Stimulated activated CD4-positive, alpha-beta T cell treated with anti-CD3 and anti-CD28 coated beads, TNF-alpha, amount 100 ng/mL, for 4 hours (primary cell): ENCODE results near the gene FAM118B.

Experiments
- DNase-seq, 3 experiments: peaks; one replicate each; pipeline ENCODE4 v3.0.0-alpha.2; 2020; ENCODE audit warnings: low read depth in 3 of 3

The FAM118B gene

GRCh38 chr11:126211236-126212088, at the start of gene FAM118B, which contains the start of gene RPUSD4:
Gene FAM118B, plus strand, starts transcription at chr11:126211782. Its CDS starts 23,220 bp downstream, at chr11:126235002.
Gene RPUSD4, minus strand, starts transcription at chr11:126211650. Its CDS starts 12 bp downstream, at chr11:126211638.
- DNase-seq: peak; percentile 98 to 99 (median 98)

DNA sequence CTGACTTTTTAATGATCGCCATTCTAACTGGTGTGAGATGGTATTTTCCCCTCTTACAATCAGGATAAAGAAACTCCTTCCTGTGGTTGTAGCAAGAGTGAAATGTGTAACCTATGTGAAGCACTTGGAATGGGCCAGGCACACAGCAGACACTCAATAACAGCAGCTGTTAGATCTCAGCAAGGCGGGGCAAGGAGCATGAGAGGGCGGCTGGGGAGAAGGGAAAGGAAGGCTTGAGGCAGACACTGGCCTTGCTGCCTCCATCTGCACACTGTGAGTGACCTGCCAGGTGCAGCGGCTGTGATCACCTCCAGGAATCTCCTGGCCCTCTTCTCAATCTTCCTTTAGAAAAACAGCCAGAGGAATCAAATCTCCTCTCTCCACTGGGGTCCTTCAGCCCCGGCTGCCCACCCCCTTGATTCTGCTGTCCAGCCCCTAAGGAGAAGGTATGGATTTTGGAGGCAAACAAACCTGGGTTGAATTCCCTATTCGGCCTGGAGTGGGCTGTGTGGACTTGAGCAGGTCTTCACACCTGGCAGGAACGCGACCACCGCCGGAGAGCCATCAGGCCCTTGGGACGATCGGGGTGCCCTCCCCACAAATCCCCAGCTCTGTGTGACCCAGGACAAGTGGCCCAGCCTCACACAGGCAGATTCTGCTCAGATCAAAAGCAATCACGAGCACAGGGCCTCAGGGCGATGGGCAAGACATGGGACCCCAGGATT, 49.1 kb upstream of the FAM118B start:
- DNase-seq: no peak

GRCh38 chr11:126163074-126163700, 48.4 kb upstream of the FAM118B start:
- DNase-seq: no peak

DNA sequence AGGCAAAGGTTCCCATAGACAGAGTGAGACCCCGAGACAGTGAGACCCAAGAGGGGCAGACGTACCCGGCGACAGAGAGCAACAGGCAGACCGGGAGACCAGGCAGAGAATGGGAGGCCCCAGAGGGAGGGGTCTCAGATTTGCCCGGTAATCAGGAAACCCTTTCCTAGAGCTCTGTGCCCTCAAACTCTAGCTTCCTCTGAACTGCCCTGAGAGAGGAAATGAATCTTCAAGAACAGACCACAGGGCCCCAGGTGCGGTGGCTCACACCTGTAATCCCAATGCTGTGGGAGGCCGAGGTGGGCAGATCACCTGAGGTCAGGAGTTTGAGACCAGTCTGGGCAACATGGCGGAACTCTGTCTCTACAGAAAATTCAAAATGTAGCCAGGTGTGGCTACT, 47.8 kb upstream of the FAM118B start:
- DNase-seq: no peak

DNA sequence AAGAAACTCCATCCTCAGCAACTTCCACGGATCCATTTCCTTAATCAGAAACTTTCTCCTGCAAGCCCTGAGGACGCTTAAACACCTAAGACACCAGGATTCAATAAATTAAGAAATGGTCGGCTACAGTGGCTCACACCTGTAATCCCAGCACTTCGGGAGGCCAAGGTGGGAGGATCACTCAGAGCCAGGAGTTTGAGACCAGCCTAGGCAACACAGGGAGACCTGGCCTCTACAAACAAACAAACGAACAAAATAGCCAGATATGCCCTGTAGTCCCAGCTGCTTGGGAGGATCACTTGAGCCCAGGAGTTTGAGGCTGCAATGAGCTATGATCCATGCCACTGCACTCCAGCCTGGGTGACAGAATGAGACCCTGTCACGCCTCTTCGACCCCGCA, 46.8 kb upstream of the FAM118B start:
- DNase-seq: no peak

- DNase-seq: no peak
Observed at GRCh38 chr11:126165311-126165720, 46.3 kb upstream of the FAM118B start.

DNA sequence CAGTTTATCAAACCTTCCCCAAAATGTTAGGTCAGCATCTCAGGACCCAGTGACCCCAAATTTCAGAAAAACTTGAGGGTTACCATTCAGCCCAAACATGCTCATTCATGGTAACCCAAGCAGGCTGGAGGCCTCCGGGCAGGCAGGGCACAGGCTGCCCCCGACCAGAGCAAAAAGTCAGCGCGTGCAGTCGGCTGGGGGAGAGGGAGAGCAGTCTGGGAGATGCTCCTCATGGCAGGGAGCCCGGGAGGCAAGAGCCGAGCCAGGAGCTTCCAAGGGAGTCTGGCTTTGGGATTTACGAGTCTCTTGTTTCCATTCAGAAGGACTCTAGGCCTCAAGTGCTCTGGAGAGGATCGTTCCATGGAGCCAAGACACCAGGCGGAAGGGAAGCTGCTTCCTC, 45.8 kb upstream of the FAM118B start:
- DNase-seq: no peak

DNA sequence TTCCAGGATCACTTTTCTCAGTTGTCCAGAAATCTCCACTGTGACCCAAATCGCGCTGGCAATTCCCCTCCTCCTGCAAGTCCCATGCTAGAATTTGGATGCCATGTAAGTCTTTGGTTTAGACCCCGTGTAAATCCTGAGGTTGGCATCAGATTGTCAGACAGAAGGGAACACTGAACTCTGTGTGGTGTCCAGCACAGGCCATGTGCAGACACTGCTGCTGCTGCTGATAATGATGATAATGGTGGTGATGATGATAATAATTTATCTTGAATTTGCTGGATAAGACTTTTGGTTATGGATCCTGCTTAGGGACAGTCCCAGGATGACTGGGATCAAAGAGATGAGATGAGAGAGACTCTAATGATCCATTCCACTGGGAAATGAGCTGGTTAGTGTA, 45.2 kb upstream of the FAM118B start:
- no peak for DNase-seq

- DNase-seq: no peak
Observed at GRCh38 chr11:126167488-126167887, 44.1 kb upstream of the FAM118B start.

- no peak for DNase-seq
Observed at GRCh38 chr11:126169291-126169690, 42.3 kb upstream of the FAM118B start.

DNA sequence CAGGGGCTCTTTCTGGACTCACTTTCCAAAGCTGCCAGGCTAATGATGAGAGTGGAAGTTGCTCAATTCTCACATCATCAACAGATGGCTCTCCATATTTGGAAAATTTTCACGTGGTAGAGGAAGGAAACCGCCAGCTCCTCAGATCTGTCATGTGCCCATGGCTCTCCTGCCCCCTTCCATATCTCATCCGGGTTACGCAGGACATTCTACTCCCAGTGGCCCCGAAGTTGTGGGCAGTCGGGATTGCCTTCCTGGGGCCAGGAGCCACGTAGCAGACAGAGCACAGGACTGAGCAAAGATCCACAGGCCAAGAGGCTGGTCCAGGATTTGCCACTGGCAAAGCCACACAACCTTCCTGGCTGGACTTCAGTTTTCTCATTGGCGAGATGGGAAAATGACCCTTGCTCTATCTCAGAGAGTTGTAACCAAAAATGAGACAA, 39.0 kb upstream of the FAM118B start:
- DNase-seq: no peak

- no peak for DNase-seq
Observed at GRCh38 chr11:126173257-126173656, 38.3 kb upstream of the FAM118B start.

GRCh38 chr11:126174816-126175215, 36.8 kb upstream of the FAM118B start:
- no peak for DNase-seq

- DNase-seq: no peak
Observed at GRCh38 chr11:126175393-126175792, 36.2 kb upstream of the FAM118B start.

DNA sequence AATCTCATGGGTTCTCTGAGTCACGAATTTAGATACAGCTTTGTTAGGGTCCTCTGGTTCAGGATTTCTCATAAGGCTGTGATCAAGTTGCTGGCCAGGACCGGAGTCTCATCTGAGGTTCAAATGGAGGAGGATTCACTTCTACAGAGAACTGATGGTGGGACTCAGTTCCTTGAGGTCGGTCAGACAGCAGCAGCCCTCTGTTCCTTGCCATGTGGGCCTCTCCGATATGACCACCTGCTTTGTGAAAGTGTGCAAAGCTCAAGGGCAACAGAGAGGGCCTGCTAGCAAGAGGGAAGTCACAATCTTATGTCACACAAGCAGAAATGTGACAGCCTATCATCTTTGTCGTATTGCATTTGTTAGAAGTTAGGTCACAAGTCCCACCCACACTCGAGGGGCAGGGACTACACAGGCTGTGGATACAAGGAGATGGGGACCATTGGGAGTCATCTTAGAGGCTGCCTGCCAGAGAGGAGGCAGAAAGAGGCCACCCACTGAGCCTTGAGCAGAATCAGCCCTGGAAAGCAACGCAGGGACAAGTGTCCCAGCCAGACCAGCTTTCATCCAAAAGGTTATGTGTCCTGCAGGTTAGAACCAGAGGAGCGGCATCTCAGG, 34.6 kb upstream of the FAM118B start:
- DNase-seq: no peak

DNA sequence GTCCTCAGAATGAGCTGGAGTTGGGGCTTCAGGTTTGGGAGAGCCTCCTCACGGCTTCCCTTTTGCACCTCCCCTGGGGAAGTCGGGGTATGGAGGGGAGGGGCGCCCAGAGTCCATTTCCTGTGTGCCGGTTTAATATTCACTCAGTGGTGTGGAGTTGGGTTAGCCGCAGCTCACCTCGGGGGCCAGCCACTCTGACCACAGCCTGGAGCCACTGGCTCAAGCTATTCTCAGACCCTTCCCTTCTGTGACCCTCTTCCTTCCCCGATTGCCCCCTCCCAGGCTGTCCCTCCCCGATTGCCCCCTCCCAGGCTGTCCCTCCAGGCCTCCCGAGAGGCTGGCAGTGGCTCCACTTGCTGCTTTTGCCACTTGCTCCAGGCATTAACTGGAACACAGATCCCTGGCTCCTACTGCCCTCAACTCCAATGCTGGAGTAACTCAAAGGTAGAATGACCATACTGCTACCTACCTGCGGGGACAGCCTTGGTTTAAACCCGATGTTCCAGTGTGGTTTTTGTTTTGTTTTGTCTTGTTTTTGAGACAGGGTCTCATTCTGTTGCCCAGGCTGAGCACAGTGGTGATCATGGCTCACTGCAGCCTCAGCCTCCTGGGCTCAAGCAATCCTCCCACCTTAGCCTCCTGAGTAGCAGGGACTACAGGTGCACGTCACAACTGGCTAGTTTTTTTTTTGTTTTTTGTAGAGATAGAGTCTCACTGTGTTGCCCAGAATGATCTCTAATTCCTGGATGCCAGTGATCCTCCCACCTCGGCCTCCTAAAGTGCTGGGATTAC, 29.4 kb upstream of the FAM118B start:
- no peak for DNase-seq

DNA sequence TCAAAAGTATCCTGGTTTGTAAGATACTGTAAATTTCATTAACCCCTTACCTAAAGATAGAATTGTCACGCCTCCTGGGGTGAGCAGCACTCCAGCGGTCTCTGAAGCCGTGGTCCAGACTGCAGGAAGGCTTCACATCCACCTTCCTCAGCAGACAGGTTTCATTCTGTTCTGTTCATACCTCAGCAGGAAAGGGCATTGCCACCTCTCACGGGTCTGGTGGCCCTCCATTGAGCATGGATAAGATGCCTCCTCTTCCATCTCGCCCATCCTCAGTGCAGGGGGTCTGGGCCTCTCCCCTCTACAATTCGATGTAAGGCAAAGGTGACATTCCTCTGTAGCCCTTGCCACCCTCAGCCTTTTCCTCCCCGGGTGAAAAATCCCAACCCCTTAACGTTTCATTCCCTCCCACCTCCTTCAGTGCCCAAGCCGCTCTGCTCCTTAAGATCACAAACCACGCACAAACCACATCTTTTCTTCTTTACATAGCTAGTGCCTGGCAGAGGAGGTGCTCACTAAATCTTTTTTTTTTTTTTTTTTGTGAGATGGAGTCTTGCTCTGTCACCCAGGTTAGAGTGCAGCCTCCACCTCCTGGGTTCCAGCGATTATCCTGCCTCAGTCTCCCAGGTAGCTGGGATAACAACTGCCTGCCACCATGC, 28.7 kb upstream of the FAM118B start:
- no peak for DNase-seq

GRCh38 chr11:126185259-126186024, 26.1 kb upstream of the FAM118B start:
- DNase-seq: no peak

- DNase-seq: no peak
Observed at GRCh38 chr11:126186025-126186698, 25.4 kb upstream of the FAM118B start.
